Peyer's patch (tissue), 4 donors: ENCODE results near the gene SLC16A7. TPM values are rescaled to one million over a fixed set of nuclear protein-coding genes. Genes with fewer than 3 reads are reported as not detected.

Experiments
- DNase-seq, 3 donors: peaks; one replicate each; pipeline ENCODE4 v3.0.0-alpha.2; 2017 to 2019
- H3K27ac ChIP-seq, 4 donors: fragments of 200-600 bp; sonication (generic); one replicate each; pipeline ENCODE4 v1.5.1; 2016 to 2019
- H3K27me3 ChIP-seq, 2 donors: fragments of 200-600 bp; sonication (generic); one replicate each; pipeline ENCODE4 v1.5.1; 2019
- H3K36me3 ChIP-seq, 3 donors: fragments of 200-600 bp; sonication (generic); one replicate each; pipeline ENCODE4 v1.5.1; 2016 to 2019
- H3K4me1 ChIP-seq, 4 donors: fragments of 200-600 bp; sonication (generic); one replicate each; pipeline ENCODE4 v1.5.1; 2016 to 2019
- H3K4me3 ChIP-seq, 4 donors: fragments of 200-600 bp; sonication (generic); 1 replicate in 3 of 4; 2 replicates in 1 of 4; pipeline ENCODE4 v1.5.1; 2016 to 2019; ENCODE audit warnings: mild to moderate bottlenecking in 1 of 4
- H3K9me3 ChIP-seq, 4 donors: fragments of 200-600 bp; sonication (generic); one replicate each; pipeline ENCODE4 v1.5.1; 2016 to 2019; ENCODE audit warnings: mild to moderate bottlenecking in 1 of 4
- CTCF ChIP-seq, 6 experiments: fragments of 450-650 bp in 4 of 6; fragments of 200-600 bp in 2 of 6; sonication (generic) in 1 of 6; IDR thresholded peaks; one replicate each; pipeline ENCODE4 v1.5.1; 2017 to 2019; ENCODE audit warnings: antibody characterized with exemption in 6 of 6, mild to moderate bottlenecking in 3 of 6, moderate library complexity in 1 of 6
- POLR2A ChIP-seq, 2 donors: fragments of 450-650 bp; IDR thresholded peaks; one replicate each; pipeline ENCODE4 v1.5.1; 2017; ENCODE audit warnings: antibody characterized with exemption in 2 of 2, mild to moderate bottlenecking in 2 of 2, moderate library complexity in 2 of 2
- total RNA-seq, 4 donors: library from RNA; depleted of rRNA; stranded (reverse); fragments of >200 nt; gene quantifications; one replicate each; pipeline ENCODE4 v1.1.0, GENCODE V29; 2016

The SLC16A7 gene
- total RNA-seq, 4 donors from 2014 or later: 5.0 to 19.4 (median 12.1) TPM

GRCh38 chr12:59637692-59638070 is 41.9 kb downstream of the SLC16A7 start:
- H3K36me3 ChIP-seq: no peaks in the 10 kb centered on the region
- no peak for DNase-seq
- H3K27me3 ChIP-seq: no peaks in the 10 kb centered on the region
- TF ChIP-seq POLR2A (IDR thresholded peaks at IDR 0.05) (no peak), CTCF (IDR thresholded peaks at IDR 0.05) (no peak)
- H3K27ac ChIP-seq: no peak overlapping the region
- H3K4me3 ChIP-seq: no peak overlapping the region
- H3K9me3 ChIP-seq: no peaks in the 10 kb centered on the region
- no peaks in the 10 kb centered on the region for H3K4me1 ChIP-seq

GRCh38 chr12:59643550-59643949 is 47.7 kb downstream of the SLC16A7 start:
- TF ChIP-seq CTCF (IDR thresholded peaks at IDR 0.05): no peak
- TF ChIP-seq POLR2A (IDR thresholded peaks at IDR 0.05): no peak
- Histone ChIP-seq H3K9me3 (no peaks in the 10 kb centered on the region), H3K27ac (no peak overlapping the region), H3K4me3 (no peak overlapping the region), H3K27me3 (no peaks in the 10 kb centered on the region), H3K4me1 (no peaks in the 10 kb centered on the region), H3K36me3 (no peaks in the 10 kb centered on the region)
- no peak for DNase-seq

GRCh38 chr12:59645242-59645641 is 49.4 kb downstream of the SLC16A7 start:
- Histone ChIP-seq H3K4me3 (no peak overlapping the region), H3K9me3 (no peaks in the 10 kb centered on the region), H3K27me3 (no peaks in the 10 kb centered on the region), H3K27ac (no peak overlapping the region), H3K4me1 (no peaks in the 10 kb centered on the region), H3K36me3 (no peaks in the 10 kb centered on the region)
- DNase-seq: no peak
- TF ChIP-seq CTCF (IDR thresholded peaks at IDR 0.05): no peak
- TF ChIP-seq POLR2A (IDR thresholded peaks at IDR 0.05): no peak

- Histone ChIP-seq H3K27me3 (no peaks in the 10 kb centered on the region), H3K4me3 (no peak overlapping the region), H3K4me1 (peaks cover 0 to 9% (median 0%) of the 10 kb centered on the region in 4 donors), H3K27ac (no peak overlapping the region), H3K9me3 (no peaks in the 10 kb centered on the region), H3K36me3 (no peaks in the 10 kb centered on the region)
- no peak for TF ChIP-seq CTCF (IDR thresholded peaks at IDR 0.05)
- no peak for TF ChIP-seq POLR2A (IDR thresholded peaks at IDR 0.05)
- no peak for DNase-seq
Observed at GRCh38 chr12:59646636-59647035, 50.8 kb downstream of the SLC16A7 start.

GRCh38 chr12:59649203-59649602 is 53.4 kb downstream of the SLC16A7 start:
- H3K27me3 ChIP-seq: no peaks in the 10 kb centered on the region
- no peaks in the 10 kb centered on the region for H3K9me3 ChIP-seq
- no peak for TF ChIP-seq CTCF (IDR thresholded peaks at IDR 0.05)
- TF ChIP-seq POLR2A (IDR thresholded peaks at IDR 0.05): no peak
- no peak overlapping the region for H3K27ac ChIP-seq
- DNase-seq: no peak
- no peak overlapping the region for H3K4me3 ChIP-seq
- H3K4me1 ChIP-seq: peaks cover 0 to 9% (median 0%) of the 10 kb centered on the region in 4 donors
- no peaks in the 10 kb centered on the region for H3K36me3 ChIP-seq

GRCh38 chr12:59650588-59651228 is 54.9 kb downstream of the SLC16A7 start:
- H3K27ac ChIP-seq: no peak overlapping the region
- no peak for DNase-seq
- TF ChIP-seq POLR2A (IDR thresholded peaks at IDR 0.05) (no peak), CTCF (IDR thresholded peaks at IDR 0.05) (no peak)

More at GRCh38 chr12:59650588-59651228, 54.9 kb downstream of the SLC16A7 start:
- Histone ChIP-seq H3K36me3 (no peaks in the 10 kb centered on the region), H3K4me3 (no peak overlapping the region), H3K9me3 (no peaks in the 10 kb centered on the region), H3K27me3 (no peaks in the 10 kb centered on the region), H3K4me1 (peaks cover 0 to 9% (median 0%) of the 10 kb centered on the region in 4 donors)
